Subcutaneous abdominal adipose tissue (tissue), 5 donors: ENCODE results near the gene NSL1.
"Not testable (repeated sequence)": the region's sequence is repeated elsewhere in the genome, so short reads cannot be mapped to it uniquely, and the experiment has no call there.

ENCODE experiments used
- H3K27ac ChIP-seq: one replicate; pipeline ENCODE4 v1.7.0; 2013; ENCODE audit warnings: low read depth, mild to moderate bottlenecking, inconsistent platforms, low read length, moderate library complexity
- H3K27me3 ChIP-seq, 5 donors: one replicate each; pipeline ENCODE4 v1.7.0; 2013; ENCODE audit warnings: low read length in 5 of 5, inconsistent platforms in 1 of 5; ENCODE audit not compliant: control insufficient read depth in 5 of 5, insufficient read depth in 4 of 5
- H3K36me3 ChIP-seq, 5 donors: one replicate each; pipeline ENCODE4 v1.7.0; 2013; ENCODE audit warnings: low read length in 5 of 5; ENCODE audit not compliant: control insufficient read depth in 5 of 5, insufficient read depth in 5 of 5
- H3K4me1 ChIP-seq, 5 donors: one replicate each; pipeline ENCODE4 v1.7.0; 2013; ENCODE audit warnings: low read length in 5 of 5, mild to moderate bottlenecking in 3 of 5, moderate library complexity in 1 of 5; ENCODE audit not compliant: control insufficient read depth in 5 of 5, insufficient read depth in 5 of 5
- H3K4me3 ChIP-seq, 5 donors: one replicate each; pipeline ENCODE4 v1.7.0; 2013; ENCODE audit warnings: low read length in 5 of 5, low read depth in 1 of 5
- H3K9ac ChIP-seq, 5 donors: one replicate each; pipeline ENCODE4 v1.7.0; 2013; ENCODE audit warnings: low read length in 5 of 5, mild to moderate bottlenecking in 4 of 5, moderate library complexity in 3 of 5
- H3K9me3 ChIP-seq, 5 donors: one replicate each; pipeline ENCODE4 v1.7.0; 2013; ENCODE audit warnings: low read length in 5 of 5; ENCODE audit not compliant: control insufficient read depth in 5 of 5
- donor health status: healthy.
- donor health status: healthy.
- donor health status: healthy.
- donor health status: healthy.
- donor health status: healthy.

Gene NSL1, protein sequence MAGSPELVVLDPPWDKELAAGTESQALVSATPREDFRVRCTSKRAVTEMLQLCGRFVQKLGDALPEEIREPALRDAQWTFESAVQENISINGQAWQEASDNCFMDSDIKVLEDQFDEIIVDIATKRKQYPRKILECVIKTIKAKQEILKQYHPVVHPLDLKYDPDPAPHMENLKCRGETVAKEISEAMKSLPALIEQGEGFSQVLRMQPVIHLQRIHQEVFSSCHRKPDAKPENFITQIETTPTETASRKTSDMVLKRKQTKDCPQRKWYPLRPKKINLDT

DNA sequence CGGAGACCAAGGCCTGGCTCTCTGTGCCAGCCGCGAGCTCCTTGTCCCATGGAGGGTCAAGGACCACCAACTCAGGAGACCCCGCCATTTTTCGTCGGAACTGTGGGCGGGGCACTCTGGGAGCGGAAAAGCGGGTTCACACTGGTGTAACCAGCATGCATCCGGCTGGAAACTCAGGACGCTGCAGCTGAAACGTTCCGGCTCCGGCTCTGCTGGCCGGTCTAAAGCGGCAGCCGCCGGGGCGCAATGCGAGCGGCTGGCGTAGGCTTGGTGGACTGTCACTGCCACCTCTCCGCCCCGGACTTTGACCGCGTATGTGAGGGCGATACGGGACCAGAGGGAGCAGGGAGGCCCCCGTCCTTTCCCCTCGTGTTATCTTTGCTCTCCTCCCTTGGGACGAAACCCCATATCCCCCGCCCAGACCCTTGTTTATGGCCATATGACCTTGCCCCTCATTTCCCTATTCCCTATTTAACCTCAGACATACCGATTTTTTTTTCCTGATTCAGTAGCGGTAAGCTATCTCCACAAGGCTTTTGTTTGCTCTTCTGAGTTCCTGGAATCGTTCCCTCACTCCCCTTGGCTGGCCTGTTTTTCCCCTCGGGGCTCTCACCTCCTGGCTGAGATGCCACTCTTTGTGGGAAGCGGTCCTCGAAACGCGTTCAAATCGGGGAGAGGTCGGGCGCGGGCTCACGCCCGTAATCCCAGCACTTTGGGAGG lies at the start of gene NSL1, which contains the start of gene TATDN3:
Gene NSL1, minus strand, starts transcription at position 102 of the 720 bp plus-strand sequence. Its CDS starts 14 bp downstream, at position 88.
Gene TATDN3, plus strand, starts transcription at position 219 of the 720 bp plus-strand sequence. Its CDS starts 28 bp downstream, at position 247.
- H3K4me1 ChIP-seq = peaks cover 6 to 24% (median 23%) of the 10 kb centered on the region in 5 donors

DNA sequence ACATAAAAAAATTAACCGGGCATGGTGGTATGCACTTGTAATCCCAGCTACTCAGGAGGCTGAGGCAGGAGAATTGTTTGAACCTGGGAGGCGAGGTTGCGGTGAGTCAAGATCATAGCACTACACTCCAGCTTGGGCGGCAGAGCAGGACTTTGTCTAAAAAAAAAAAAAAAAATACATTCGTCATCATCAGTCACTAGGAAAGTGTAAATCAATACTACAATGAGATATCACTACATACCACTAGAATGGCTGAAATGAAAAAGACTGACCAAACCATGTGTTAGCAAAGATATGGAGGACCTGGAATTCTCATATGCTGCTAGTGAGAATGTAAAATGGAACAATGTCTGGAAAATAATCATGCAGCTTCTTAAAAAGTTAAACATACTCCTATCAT lies 46.6 kb upstream of the NSL1 start:
- Histone ChIP-seq H3K4me1 (no peaks in the 10 kb centered on the region), H3K27me3 (no peaks in the 10 kb centered on the region), H3K9me3 (no peaks in the 10 kb centered on the region)

More for the DNA sequence above, at the start of gene NSL1, which contains the start of gene TATDN3:
- peak within 1 kb of the TSS; percentile 96 for H3K27ac ChIP-seq
- H3K36me3 ChIP-seq = peaks cover 2 to 10% (median 6%) of the 10 kb centered on the region in 5 donors
- H3K27me3 ChIP-seq = no peaks in the 10 kb centered on the region
- H3K9ac ChIP-seq = peak within 1 kb of the TSS; percentile 96 to 99 (median 99)
- H3K4me3 ChIP-seq = peak within 1 kb of the TSS; percentile 81 to 99 (median 97)
- no peaks in the 10 kb centered on the region for H3K9me3 ChIP-seq

DNA sequence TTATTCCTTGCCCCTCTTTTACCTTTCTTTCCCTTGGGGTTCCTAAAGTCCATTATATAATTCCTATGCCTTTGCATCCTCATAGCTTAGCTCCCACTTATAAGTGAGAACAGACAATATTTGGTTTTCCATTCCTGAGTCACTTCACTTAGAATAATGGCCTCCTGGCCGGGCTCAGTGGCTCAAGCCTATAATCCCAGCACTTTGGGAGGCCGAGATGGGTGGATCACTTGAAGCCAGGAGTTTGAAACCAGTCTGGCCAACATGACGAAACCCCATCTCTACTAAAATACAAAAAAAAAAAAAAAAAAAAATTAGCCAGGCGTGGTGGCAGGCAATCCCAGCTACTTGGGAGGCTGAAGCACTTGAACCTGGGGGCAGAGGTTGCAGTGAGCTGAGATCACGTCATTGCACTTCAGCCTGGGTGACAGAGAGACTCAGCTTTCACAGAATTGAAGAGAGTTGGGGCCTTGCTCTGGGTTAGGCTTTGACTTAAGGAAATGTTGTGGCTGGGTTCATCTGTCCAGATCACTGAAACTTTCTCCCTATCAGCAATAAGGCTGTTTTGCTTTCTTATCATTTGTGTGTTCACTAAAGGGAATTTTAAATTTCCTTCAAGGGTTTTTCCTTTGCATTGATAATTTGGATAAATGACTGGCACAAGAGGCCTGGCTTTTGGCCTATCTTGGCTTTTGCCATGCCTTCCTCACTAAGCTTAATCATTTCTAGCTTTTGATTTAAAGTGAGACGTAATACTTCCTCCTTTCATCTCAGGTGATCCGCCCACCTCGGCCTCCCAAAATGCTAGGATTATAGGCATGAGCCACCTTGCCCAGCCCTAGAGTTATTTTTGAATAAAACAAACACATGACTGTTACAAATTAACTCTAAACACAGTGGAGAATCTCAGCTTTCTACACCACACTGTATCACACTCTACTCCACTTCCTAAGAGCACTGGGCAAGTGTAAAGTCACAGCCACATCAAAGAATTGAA lies 41.9 kb upstream of the NSL1 start:
- not testable (repeated sequence) for H3K36me3 ChIP-seq, H3K9me3 ChIP-seq, H3K27ac ChIP-seq

More for the DNA sequence above, 46.6 kb upstream of the NSL1 start:
- no peak overlapping the region for H3K27ac ChIP-seq
- H3K4me3 ChIP-seq = no peak overlapping the region
- H3K9ac ChIP-seq = no peak overlapping the region
- no peaks in the 10 kb centered on the region for H3K36me3 ChIP-seq

DNA sequence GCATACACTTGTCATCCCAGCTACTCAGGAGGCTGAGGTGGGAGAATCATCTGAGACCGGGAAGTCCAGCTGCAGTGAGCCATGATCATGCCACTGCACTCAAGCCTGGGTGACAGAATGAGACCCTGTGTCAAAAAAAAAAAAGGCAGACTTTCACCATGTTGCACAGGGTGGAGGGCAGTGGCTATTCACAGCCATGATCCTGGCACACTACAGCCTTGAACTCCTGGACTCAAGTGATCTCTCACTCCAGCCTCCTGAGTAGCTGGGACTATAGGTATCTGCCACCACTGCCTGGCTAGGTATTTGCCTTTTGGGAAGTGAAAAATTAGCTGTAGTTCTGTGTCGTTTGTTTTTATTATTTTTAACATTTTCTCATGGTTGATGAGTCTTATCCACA lies 36.8 kb upstream of the NSL1 start:
- Histone ChIP-seq H3K27ac (no peak overlapping the region), H3K4me3 (no peak overlapping the region), H3K4me1 (no peaks in the 10 kb centered on the region), H3K9ac (no peak overlapping the region), H3K27me3 (no peaks in the 10 kb centered on the region), H3K36me3 (no peaks in the 10 kb centered on the region), H3K9me3 (peaks cover 3 to 15% (median 10%) of the 10 kb centered on the region in 5 donors)

More for the DNA sequence above, 41.9 kb upstream of the NSL1 start:
- H3K4me1 ChIP-seq, H3K4me3 ChIP-seq, H3K9ac ChIP-seq, H3K27me3 ChIP-seq: not testable (repeated sequence)

DNA sequence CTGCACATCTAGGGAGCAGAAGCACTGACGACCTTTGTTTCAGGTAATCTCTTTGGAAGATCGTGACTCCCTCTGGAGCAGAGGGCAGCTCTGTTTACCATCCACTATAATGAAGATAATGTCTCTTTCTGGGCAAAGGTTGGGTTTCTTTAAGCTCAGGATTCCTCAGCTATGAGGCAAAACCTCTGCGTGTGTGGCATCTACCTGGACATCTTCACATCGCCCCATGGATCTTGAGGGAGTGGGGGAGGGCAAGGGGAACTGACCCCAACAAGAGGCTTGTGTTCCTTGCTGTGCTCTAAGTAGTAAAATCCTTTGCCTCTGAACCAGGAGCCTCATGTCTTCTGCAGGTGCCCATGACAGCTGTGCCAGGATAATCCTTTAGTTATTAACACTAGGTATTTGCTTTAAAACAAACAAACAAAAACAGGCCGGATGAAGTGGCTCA lies 36.3 kb upstream of the NSL1 start:
- H3K4me1 ChIP-seq = no peaks in the 10 kb centered on the region
- H3K36me3 ChIP-seq = no peaks in the 10 kb centered on the region
- H3K4me3 ChIP-seq = no peak overlapping the region
- H3K9me3 ChIP-seq = peaks cover 3 to 15% (median 10%) of the 10 kb centered on the region in 5 donors
- H3K9ac ChIP-seq = no peak overlapping the region
- no peak overlapping the region for H3K27ac ChIP-seq
- no peaks in the 10 kb centered on the region for H3K27me3 ChIP-seq

DNA sequence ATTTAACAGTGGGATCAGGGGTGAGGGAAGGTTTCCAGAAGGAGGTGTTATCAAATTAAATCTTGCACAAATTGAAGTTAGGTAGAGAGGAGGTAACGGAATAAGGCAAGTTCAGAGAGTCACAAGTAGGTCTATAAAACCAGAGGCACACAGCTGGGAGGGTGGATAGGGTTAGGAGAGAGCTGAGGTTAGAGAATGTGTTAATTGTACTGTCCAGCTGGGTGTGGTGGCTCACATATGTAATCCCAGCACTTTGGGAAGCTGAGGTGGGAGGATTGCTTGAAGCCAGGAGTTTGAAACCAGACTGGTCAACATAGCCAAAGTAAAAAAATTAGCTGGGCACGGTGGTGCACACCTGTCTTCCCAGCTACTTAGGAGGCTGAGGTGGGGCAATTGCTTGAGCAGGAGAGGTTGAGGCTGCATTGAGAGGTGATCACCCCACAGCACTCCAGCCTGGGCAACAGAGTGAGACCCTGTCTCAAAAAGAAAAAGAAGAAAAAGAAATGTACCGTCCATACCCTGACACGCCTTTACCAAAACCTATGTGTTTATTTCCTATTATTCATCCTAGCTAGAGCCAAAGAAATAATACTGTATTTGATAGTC lies 35.7 kb upstream of the NSL1 start:
- Histone ChIP-seq H3K27me3 (no peaks in the 10 kb centered on the region), H3K4me3 (no peak overlapping the region), H3K27ac (no peak overlapping the region), H3K9ac (no peak overlapping the region), H3K4me1 (no peaks in the 10 kb centered on the region), H3K9me3 (peaks cover 3 to 15% (median 10%) of the 10 kb centered on the region in 5 donors), H3K36me3 (no peaks in the 10 kb centered on the region)

DNA sequence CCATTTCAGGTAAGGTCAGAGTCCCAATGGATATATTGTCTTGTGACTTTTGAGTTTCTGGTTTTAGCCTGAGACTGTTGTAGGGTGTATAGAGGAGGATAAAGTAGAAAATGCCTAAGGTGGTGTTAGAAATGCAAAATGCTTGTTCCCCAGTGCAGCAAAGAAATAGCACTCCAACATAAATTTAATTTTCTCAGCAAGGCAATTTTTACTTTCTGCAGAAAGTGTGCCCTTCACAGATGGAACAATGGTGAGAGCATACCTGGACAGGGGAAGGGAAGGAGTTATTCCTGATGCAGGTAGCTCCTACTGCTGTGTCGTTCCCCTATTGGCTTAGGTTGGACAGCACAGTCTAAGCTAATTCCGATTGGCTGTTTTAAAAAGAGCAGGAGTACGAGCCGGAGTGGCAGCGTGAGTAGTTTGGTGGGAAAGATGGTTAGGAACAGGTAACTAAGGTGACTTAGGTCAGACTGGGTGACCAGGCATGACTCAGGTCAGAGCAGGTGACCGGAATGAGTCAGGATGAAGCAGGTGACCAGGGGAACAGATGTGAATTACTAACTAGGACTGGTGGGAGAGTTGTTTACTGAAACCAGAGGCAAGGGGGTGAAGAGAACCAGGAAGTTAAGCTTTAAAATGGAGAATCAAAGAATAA lies 34.3 kb upstream of the NSL1 start:
- Histone ChIP-seq H3K9me3 (peaks cover 3 to 15% (median 10%) of the 10 kb centered on the region in 5 donors), H3K27me3 (no peaks in the 10 kb centered on the region), H3K27ac (no peak overlapping the region), H3K9ac (no peak overlapping the region), H3K36me3 (no peaks in the 10 kb centered on the region), H3K4me1 (no peaks in the 10 kb centered on the region), H3K4me3 (no peak overlapping the region)

DNA sequence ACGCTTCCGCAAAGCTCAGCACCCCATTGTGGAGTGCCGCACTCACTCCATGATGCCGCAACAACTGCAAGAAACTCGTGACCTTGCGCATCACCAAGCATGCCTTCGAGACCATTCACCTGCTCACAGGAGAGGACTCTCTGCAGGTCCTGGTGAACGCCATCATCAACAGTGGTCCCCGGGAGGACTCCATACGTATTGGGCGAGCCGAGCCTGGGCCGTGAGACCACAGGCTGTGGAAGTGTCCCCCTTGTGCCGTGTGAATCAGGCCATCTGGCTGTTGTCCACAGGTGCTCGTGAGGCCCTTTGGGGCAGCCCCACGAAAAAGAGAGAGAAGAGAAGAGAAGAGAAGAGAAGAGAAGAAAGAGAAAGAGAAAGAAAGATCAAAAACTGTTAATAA lies 32.6 kb upstream of the NSL1 start:
- Histone ChIP-seq H3K36me3 (no peaks in the 10 kb centered on the region), H3K4me1 (no peaks in the 10 kb centered on the region), H3K4me3 (no peak overlapping the region), H3K27me3 (no peaks in the 10 kb centered on the region), H3K9me3 (peaks cover 3 to 15% (median 10%) of the 10 kb centered on the region in 5 donors), H3K9ac (no peak overlapping the region), H3K27ac (no peak overlapping the region)

DNA sequence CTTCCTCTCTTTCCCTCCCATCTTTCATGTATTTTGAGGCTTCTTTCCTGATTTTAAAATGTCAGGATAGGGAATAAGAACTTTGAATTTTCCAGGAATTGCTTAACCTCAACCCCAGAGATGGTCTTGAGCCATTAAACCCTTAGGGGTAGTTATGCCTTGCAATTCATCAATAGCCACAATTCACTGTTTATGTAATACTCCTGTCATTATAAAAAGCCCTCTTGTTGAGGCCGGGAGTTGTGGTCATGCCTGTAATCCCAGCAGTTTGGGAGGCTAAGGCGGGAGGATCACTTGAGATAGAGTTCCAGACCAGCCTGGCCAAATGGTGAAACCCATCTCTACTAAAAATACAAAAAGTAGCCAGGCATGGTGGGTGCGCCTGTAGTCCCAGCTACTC lies 31.4 kb upstream of the NSL1 start:
- H3K36me3 ChIP-seq = no peaks in the 10 kb centered on the region
- H3K4me3 ChIP-seq = no peak overlapping the region
- no peaks in the 10 kb centered on the region for H3K4me1 ChIP-seq
- no peak overlapping the region for H3K27ac ChIP-seq
- no peaks in the 10 kb centered on the region for H3K27me3 ChIP-seq
- peaks cover 3 to 15% (median 10%) of the 10 kb centered on the region in 5 donors for H3K9me3 ChIP-seq
- no peak overlapping the region for H3K9ac ChIP-seq
